GM23338 (cell line): ENCODE results near the gene NTNG2.

ENCODE experiments used
- EZH2 ChIP-seq: fragments of 200-600 bp; sonication (generic); IDR thresholded peaks from one replicate; pipeline ENCODE4 v1.8.0; 2017; ENCODE audit warnings: antibody characterized with exemption, mild to moderate bottlenecking, low read depth; ENCODE audit not compliant: unreplicated experiment
- EZH2phosphoT487 ChIP-seq: fragments of 200-600 bp; sonication (generic); IDR thresholded peaks from one replicate; pipeline ENCODE4 v1.8.1; 2018; ENCODE audit warnings: antibody characterized with exemption; ENCODE audit not compliant: unreplicated experiment
- NANOG ChIP-seq: IDR thresholded peaks from 2 replicates; pipeline ENCODE4 v1.6.1; 2016; ENCODE audit warnings: antibody characterized with exemption, borderline replicate concordance
- POLR2AphosphoS5 ChIP-seq: IDR thresholded peaks from 2 replicates; pipeline ENCODE4 v1.6.1; 2016; ENCODE audit warnings: antibody characterized with exemption, low read depth
- ZNF114 ChIP-seq: fragments of 250-450 bp; sonication (Bioruptor Pico); IDR thresholded peaks from 2 replicates; pipeline ENCODE4 v1.5.0; 2020; ENCODE audit warnings: mild to moderate bottlenecking, moderate library complexity
- TF ChIP-seq, protein P1 (sequence below): IDR thresholded peaks from one replicate; pipeline ENCODE4 v1.6.1; 2018; ENCODE audit warnings: antibody characterized with exemption; ENCODE audit not compliant: unreplicated experiment
- TF ChIP-seq, protein P2 (sequence below), 2 experiments: fragments of 200-600 bp in 1 of 2; sonication (generic) in 1 of 2; conservative IDR thresholded peaks; 2 replicates each; pipeline versions ENCODE4 v1.5.1 to v1.6.1; 2016 to 2017; ENCODE audit warnings: antibody characterized with exemption in 2 of 2, low read depth in 2 of 2, mild to moderate bottlenecking in 2 of 2, moderate library complexity in 1 of 2

DNA sequence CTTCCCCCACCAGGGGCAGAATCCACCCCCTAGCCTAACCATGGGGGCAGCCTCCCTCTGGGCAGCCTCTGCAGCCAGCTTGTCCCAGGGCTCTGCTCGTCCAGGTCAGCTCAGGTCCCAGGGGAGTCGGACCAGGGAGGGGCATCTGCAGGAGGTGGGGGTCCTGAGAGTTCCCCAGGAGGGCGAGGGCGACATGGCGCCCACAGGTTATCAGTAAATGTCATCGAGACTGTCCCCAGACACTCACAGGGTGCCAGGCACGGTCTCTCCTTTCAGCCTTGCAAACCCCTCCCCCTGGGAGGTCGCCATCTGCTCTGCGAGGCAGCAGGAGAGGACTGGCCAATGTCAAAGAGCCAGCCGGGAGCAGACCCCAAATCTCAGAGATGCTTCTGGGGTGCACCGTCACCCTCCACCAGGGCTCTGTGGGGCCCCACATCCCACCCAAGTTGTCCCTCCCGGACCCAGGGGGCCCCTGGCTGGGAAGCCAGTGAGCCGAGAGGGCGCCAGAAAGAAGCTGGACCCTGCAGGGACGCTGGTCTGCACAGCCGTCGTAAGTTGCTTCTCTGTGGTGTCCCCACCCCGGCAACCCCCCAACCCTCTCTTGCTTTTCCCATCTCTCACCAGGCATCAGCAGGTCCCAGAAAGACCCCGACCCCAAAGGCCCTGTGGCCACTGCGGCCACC is 69.3 kb downstream of the NTNG2 start:
- no peak for TF ChIP-seq EZH2
- TF ChIP-seq, protein P1, sequence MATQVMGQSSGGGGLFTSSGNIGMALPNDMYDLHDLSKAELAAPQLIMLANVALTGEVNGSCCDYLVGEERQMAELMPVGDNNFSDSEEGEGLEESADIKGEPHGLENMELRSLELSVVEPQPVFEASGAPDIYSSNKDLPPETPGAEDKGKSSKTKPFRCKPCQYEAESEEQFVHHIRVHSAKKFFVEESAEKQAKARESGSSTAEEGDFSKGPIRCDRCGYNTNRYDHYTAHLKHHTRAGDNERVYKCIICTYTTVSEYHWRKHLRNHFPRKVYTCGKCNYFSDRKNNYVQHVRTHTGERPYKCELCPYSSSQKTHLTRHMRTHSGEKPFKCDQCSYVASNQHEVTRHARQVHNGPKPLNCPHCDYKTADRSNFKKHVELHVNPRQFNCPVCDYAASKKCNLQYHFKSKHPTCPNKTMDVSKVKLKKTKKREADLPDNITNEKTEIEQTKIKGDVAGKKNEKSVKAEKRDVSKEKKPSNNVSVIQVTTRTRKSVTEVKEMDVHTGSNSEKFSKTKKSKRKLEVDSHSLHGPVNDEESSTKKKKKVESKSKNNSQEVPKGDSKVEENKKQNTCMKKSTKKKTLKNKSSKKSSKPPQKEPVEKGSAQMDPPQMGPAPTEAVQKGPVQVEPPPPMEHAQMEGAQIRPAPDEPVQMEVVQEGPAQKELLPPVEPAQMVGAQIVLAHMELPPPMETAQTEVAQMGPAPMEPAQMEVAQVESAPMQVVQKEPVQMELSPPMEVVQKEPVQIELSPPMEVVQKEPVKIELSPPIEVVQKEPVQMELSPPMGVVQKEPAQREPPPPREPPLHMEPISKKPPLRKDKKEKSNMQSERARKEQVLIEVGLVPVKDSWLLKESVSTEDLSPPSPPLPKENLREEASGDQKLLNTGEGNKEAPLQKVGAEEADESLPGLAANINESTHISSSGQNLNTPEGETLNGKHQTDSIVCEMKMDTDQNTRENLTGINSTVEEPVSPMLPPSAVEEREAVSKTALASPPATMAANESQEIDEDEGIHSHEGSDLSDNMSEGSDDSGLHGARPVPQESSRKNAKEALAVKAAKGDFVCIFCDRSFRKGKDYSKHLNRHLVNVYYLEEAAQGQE = no peak
- no peak for TF ChIP-seq NANOG
- TF ChIP-seq, protein P2, sequence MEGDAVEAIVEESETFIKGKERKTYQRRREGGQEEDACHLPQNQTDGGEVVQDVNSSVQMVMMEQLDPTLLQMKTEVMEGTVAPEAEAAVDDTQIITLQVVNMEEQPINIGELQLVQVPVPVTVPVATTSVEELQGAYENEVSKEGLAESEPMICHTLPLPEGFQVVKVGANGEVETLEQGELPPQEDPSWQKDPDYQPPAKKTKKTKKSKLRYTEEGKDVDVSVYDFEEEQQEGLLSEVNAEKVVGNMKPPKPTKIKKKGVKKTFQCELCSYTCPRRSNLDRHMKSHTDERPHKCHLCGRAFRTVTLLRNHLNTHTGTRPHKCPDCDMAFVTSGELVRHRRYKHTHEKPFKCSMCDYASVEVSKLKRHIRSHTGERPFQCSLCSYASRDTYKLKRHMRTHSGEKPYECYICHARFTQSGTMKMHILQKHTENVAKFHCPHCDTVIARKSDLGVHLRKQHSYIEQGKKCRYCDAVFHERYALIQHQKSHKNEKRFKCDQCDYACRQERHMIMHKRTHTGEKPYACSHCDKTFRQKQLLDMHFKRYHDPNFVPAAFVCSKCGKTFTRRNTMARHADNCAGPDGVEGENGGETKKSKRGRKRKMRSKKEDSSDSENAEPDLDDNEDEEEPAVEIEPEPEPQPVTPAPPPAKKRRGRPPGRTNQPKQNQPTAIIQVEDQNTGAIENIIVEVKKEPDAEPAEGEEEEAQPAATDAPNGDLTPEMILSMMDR (conservative IDR thresholded peaks at IDR 0.05; ENCODE audit: low read depth in 2 of 2) = no peak
- no peak for TF ChIP-seq POLR2AphosphoS5
- TF ChIP-seq ZNF114 (CRISPR knock-in tag) = no peak
- TF ChIP-seq EZH2phosphoT487 = no peak
